HepG2 (cell line): ENCODE data around the gene SP9. TPM values are rescaled to one million over a fixed set of nuclear protein-coding genes. Genes with fewer than 3 reads are reported as not detected.

Source experiments
- ARNT ChIP-seq: fragments of 450-650 bp; IDR thresholded peaks from 2 replicates; pipeline ENCODE4 v1.6.1; 2017
- CEBPZ ChIP-seq: IDR thresholded peaks from 2 replicates; pipeline ENCODE4 v1.6.1; 2012; ENCODE audit warnings: low read length, improper control_type of control experiment
- CENPX ChIP-seq: sonication (generic); formaldehyde crosslinking; IDR thresholded peaks from 2 replicates; pipeline ENCODE4 v1.9.0; 2021; ENCODE audit warnings: mild to moderate bottlenecking, missing genetic modification reagents, moderate library complexity
- CERS6 ChIP-seq: sonication (generic); formaldehyde crosslinking; IDR thresholded peaks from 2 replicates; pipeline ENCODE4 v1.5.0; 2020; ENCODE audit warnings: missing genetic modification reagents
- HBP1 ChIP-seq: IDR thresholded peaks from 2 replicates; pipeline ENCODE4 v1.6.1; 2016; ENCODE audit warnings: low read depth, control low read depth
- IRF9 ChIP-seq: sonication (generic); formaldehyde crosslinking; IDR thresholded peaks from 2 replicates; pipeline ENCODE4 v1.8.0; 2022; ENCODE audit warnings: missing genetic modification reagents, mild to moderate bottlenecking, borderline replicate concordance
- MTA1 ChIP-seq: sonication (generic); formaldehyde crosslinking; IDR thresholded peaks from 2 replicates; pipeline ENCODE4 v1.4.0; 2020; ENCODE audit warnings: missing genetic modification reagents, mild to moderate bottlenecking, borderline replicate concordance
- SALL2 ChIP-seq: sonication (generic); formaldehyde crosslinking; IDR thresholded peaks from 2 replicates; pipeline ENCODE4 v1.8.1; 2023; ENCODE audit warnings: mild to moderate bottlenecking, missing genetic modification reagents, inconsistent platforms
- STAG1 ChIP-seq: sonication (generic); formaldehyde crosslinking; IDR thresholded peaks from 2 replicates; pipeline ENCODE4 v1.4.0; 2020; ENCODE audit warnings: missing genetic modification reagents
- ZBTB25 ChIP-seq: IDR thresholded peaks from 2 replicates; pipeline ENCODE4 v1.6.1; 2018; ENCODE audit warnings: missing genetic modification reagents
- ZHX1 ChIP-seq: sonication (generic); formaldehyde crosslinking; IDR thresholded peaks from 2 replicates; pipeline ENCODE4 v1.8.1; 2022; ENCODE audit warnings: low read depth, mild to moderate bottlenecking, missing genetic modification reagents
- ZNF333 ChIP-seq: sonication (generic); formaldehyde crosslinking; IDR thresholded peaks from 2 replicates; pipeline ENCODE4 v1.4.0; 2020; ENCODE audit warnings: mild to moderate bottlenecking, missing genetic modification reagents, borderline replicate concordance
- ZNF414 ChIP-seq: sonication (generic); formaldehyde crosslinking; IDR thresholded peaks from 2 replicates; pipeline ENCODE4 v1.5.0; 2020; ENCODE audit warnings: missing genetic modification reagents
- ZNF564 ChIP-seq: sonication (generic); formaldehyde crosslinking; IDR thresholded peaks from 2 replicates; pipeline ENCODE4 v1.8.1; 2023; ENCODE audit warnings: mild to moderate bottlenecking, missing genetic modification reagents
- ZNF580 ChIP-seq: IDR thresholded peaks from 2 replicates; pipeline ENCODE4 v1.6.1; 2016; ENCODE audit warnings: low read depth, borderline replicate concordance
- ZNF761 ChIP-seq: sonication (generic); formaldehyde crosslinking; conservative IDR thresholded peaks from 2 replicates; pipeline ENCODE4 v1.4.0; 2020; ENCODE audit warnings: mild to moderate bottlenecking, missing genetic modification reagents
- ZSCAN31 ChIP-seq: sonication (generic); formaldehyde crosslinking; IDR thresholded peaks from 2 replicates; pipeline ENCODE4 v1.5.0; 2020; ENCODE audit warnings: low read depth, mild to moderate bottlenecking, missing genetic modification reagents
- polyA plus RNA-seq, 8 experiments: library from polyadenylated mRNA; depleted of rRNA in 3 of 8; stranded (reverse) in 7 of 8; unstranded in 1 of 8; fragments of >200 nt; fragmentation: Illumina TruSeq in 4 of 8; extraction: Trizol in 4 of 8; gene quantifications; 2 replicates each; pipeline versions ENCODE4 v1.2.1 to v1.2.3, GENCODE V29; 2011 to 2016; ENCODE audit warnings: low read depth in 4 of 8, missing spikeins in 1 of 8, mixed read lengths in 1 of 8; ENCODE audit not compliant: insufficient read depth in 1 of 8
- total RNA-seq, 5 experiments: library from RNA; depleted of rRNA; stranded (reverse); fragments of >200 nt; fragmentation: Illumina TruSeq; extraction: Trizol; gene quantifications; 2 replicates each; pipeline ENCODE4 v1.2.3, GENCODE V29; 2016; ENCODE audit warnings: low read depth in 1 of 5

SP9 gene
- total and polyA plus RNA-seq, 2 of the 13 experiments (the other 11 are each of a cell fraction or from before 2014, with no cell fraction given) = not detected

GRCh38 chr2:174341293-174341994, 6.7 kb downstream of the SP9 start (continued):
- TF ChIP-seq HBP1 (CRISPR knock-in tag) = no peak
- peak; percentile 58; the same call in 1 of the 2 replicates for TF ChIP-seq ZNF761 (CRISPR knock-in tag)
- peak; percentile 41; the same call in 1 of the 2 replicates for TF ChIP-seq ZBTB25
- TF ChIP-seq ZNF414 (CRISPR knock-in tag) = no peak
- no peak for TF ChIP-seq ZNF333 (CRISPR knock-in tag)
- no peak for TF ChIP-seq ARNT
- TF ChIP-seq ZSCAN31 (CRISPR knock-in tag) = no peak
- no peak for TF ChIP-seq ZHX1 (CRISPR knock-in tag)
- TF ChIP-seq MTA1 (CRISPR knock-in tag) = no peak; the same call in 1 of the 2 replicates
- TF ChIP-seq ZNF580 (CRISPR knock-in tag) = no peak
- TF ChIP-seq CEBPZ = no peak
- TF ChIP-seq CENPX = no peak
- TF ChIP-seq STAG1 (CRISPR knock-in tag) = peak; percentile 98
- no peak for TF ChIP-seq IRF9 (CRISPR knock-in tag)
- TF ChIP-seq CERS6 (CRISPR knock-in tag) = no peak
- TF ChIP-seq ZNF564 (CRISPR knock-in tag) = no peak
- no peak for TF ChIP-seq SALL2 (CRISPR knock-in tag)
